ENCODE data around the gene FAM149B1.

FAM149B1 gene

GRCh38 chr10:73169320-73169719 lies 1.4 kb downstream of the FAM149B1 start:
- H3K36me3 ChIP-seq (ENCODE audit: control insufficient read depth in 1 of 2, insufficient read depth in 2 of 2, low read length in 2 of 2): no peaks in the 10 kb centered on the region
- H3K4me3 ChIP-seq (ENCODE audit: low read depth in 1 of 2, low read length in 2 of 2): no peak overlapping the region
- peaks cover 7 to 18% of the 10 kb centered on the region in 2 donors for H3K4me1 ChIP-seq (ENCODE audit: control insufficient read depth in 1 of 2, insufficient read depth in 2 of 2, low read length in 2 of 2)
- no peaks in the 10 kb centered on the region for H3K27me3 ChIP-seq (ENCODE audit: control insufficient read depth in 1 of 2, insufficient read depth in 2 of 2, low read length in 2 of 2)
- H3K9ac ChIP-seq (ENCODE audit: low read depth in 1 of 2, low read length in 2 of 2): no peak overlapping the region
- no peaks in the 10 kb centered on the region for H3K9me3 ChIP-seq (ENCODE audit: control insufficient read depth in 1 of 2, low read length in 2 of 2)
- H3K27ac ChIP-seq (ENCODE audit: low read depth, low read length): no peak overlapping the region

- H3K36me3 ChIP-seq (ENCODE audit: control insufficient read depth in 1 of 2, insufficient read depth in 2 of 2, low read length in 2 of 2): peaks cover 4 to 13% of the 10 kb centered on the region in 2 donors
- H3K9me3 ChIP-seq (ENCODE audit: control insufficient read depth in 1 of 2, low read length in 2 of 2): no peaks in the 10 kb centered on the region
- H3K4me1 ChIP-seq (ENCODE audit: control insufficient read depth in 1 of 2, insufficient read depth in 2 of 2, low read length in 2 of 2): peaks cover 7% of the 10 kb centered on the region in 2 donors
- H3K27ac ChIP-seq (ENCODE audit: low read depth, low read length): no peak overlapping the region
- no peak overlapping the region for H3K9ac ChIP-seq (ENCODE audit: low read depth in 1 of 2, low read length in 2 of 2)
- H3K4me3 ChIP-seq (ENCODE audit: low read depth in 1 of 2, low read length in 2 of 2): no peak overlapping the region
- H3K27me3 ChIP-seq (ENCODE audit: control insufficient read depth in 1 of 2, insufficient read depth in 2 of 2, low read length in 2 of 2): no peaks in the 10 kb centered on the region
These were observed 4.9 kb downstream of the FAM149B1 start for GRCh38 chr10:73172867-73173266.

- no peak overlapping the region for H3K9ac ChIP-seq (ENCODE audit: low read depth in 1 of 2, low read length in 2 of 2)
- H3K9me3 ChIP-seq (ENCODE audit: control insufficient read depth in 1 of 2, low read length in 2 of 2): no peaks in the 10 kb centered on the region
- peaks cover 4 to 16% of the 10 kb centered on the region in 2 donors for H3K36me3 ChIP-seq (ENCODE audit: control insufficient read depth in 1 of 2, insufficient read depth in 2 of 2, low read length in 2 of 2)
- H3K27me3 ChIP-seq (ENCODE audit: control insufficient read depth in 1 of 2, insufficient read depth in 2 of 2, low read length in 2 of 2): no peaks in the 10 kb centered on the region
- H3K4me1 ChIP-seq (ENCODE audit: control insufficient read depth in 1 of 2, insufficient read depth in 2 of 2, low read length in 2 of 2): no peaks in the 10 kb centered on the region
- H3K4me3 ChIP-seq (ENCODE audit: low read depth in 1 of 2, low read length in 2 of 2): no peak overlapping the region
- no peak overlapping the region for H3K27ac ChIP-seq (ENCODE audit: low read depth, low read length)
These were observed 6.4 kb downstream of the FAM149B1 start for GRCh38 chr10:73174148-73174925.

- Histone ChIP-seq H3K9me3 (ENCODE audit: control insufficient read depth in 1 of 2, low read length in 2 of 2) (no peaks in the 10 kb centered on the region), H3K36me3 (ENCODE audit: control insufficient read depth in 1 of 2, insufficient read depth in 2 of 2, low read length in 2 of 2) (peaks cover 6 to 23% of the 10 kb centered on the region in 2 donors), H3K27me3 (ENCODE audit: control insufficient read depth in 1 of 2, insufficient read depth in 2 of 2, low read length in 2 of 2) (no peaks in the 10 kb centered on the region), H3K27ac (ENCODE audit: low read depth, low read length) (no peak overlapping the region), H3K4me3 (ENCODE audit: low read depth in 1 of 2, low read length in 2 of 2) (no peak overlapping the region), H3K4me1 (ENCODE audit: control insufficient read depth in 1 of 2, insufficient read depth in 2 of 2, low read length in 2 of 2) (no peaks in the 10 kb centered on the region), H3K9ac (ENCODE audit: low read depth in 1 of 2, low read length in 2 of 2) (no peak overlapping the region)
These were observed 14.6 kb downstream of the FAM149B1 start for GRCh38 chr10:73182568-73182967.

DNA sequence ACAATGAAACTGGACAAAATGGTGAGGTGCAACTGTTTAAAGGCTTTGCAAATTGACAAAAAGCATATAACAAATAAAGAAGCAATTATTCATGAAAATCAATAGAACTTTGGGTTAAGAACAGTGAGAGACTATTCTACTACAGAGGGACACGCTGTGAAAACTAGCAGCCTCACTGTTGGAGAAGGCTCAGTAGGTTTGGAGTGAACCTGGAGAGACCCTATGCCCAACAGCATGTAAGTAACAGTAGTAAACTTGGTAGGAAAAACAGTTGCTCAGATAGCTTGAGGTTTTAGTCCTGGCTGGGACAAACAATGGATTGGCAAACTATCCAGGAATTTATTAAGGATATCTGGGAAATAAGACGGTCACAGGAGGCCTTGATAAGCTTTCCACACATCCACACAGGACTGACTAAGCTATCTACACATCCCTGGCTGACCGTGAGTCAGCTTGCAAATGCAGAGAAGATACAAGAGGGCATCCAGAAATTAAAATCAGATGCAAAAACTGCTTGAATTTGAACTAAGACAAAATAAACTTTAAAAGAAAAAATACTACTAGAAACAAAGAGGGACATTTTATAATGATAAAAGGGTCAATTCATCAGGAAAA lies 15.9 kb downstream of the FAM149B1 start:
- Histone ChIP-seq H3K4me3 (ENCODE audit: low read depth in 1 of 2, low read length in 2 of 2) (no peak overlapping the region), H3K4me1 (ENCODE audit: control insufficient read depth in 1 of 2, insufficient read depth in 2 of 2, low read length in 2 of 2) (no peaks in the 10 kb centered on the region), H3K27me3 (ENCODE audit: control insufficient read depth in 1 of 2, insufficient read depth in 2 of 2, low read length in 2 of 2) (no peaks in the 10 kb centered on the region), H3K9ac (ENCODE audit: low read depth in 1 of 2, low read length in 2 of 2) (no peak overlapping the region), H3K27ac (ENCODE audit: low read depth, low read length) (no peak overlapping the region), H3K36me3 (ENCODE audit: control insufficient read depth in 1 of 2, insufficient read depth in 2 of 2, low read length in 2 of 2) (peaks cover 3 to 17% of the 10 kb centered on the region in 2 donors), H3K9me3 (ENCODE audit: control insufficient read depth in 1 of 2, low read length in 2 of 2) (no peaks in the 10 kb centered on the region)

DNA sequence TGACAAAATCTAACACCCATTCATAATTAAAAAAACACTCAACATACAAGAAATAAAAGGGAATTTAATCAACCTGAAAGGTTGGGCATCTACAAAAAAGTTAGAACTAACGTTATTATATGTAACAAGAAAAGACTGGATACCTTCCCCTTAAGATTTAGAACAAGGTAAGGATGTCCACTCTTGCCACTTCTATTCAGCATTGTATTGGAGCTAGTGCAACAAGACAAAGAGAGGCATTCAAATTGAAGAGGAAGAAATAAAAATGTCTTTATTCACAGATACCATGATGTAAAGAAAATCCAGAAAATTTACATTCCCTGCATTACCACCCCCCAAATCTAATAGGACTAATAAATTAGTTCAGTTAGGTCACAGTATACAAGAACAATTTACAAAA lies 18.3 kb downstream of the FAM149B1 start:
- Histone ChIP-seq H3K9me3 (ENCODE audit: control insufficient read depth in 1 of 2, low read length in 2 of 2) (no peaks in the 10 kb centered on the region), H3K4me1 (ENCODE audit: control insufficient read depth in 1 of 2, insufficient read depth in 2 of 2, low read length in 2 of 2) (no peaks in the 10 kb centered on the region), H3K9ac (ENCODE audit: low read depth in 1 of 2, low read length in 2 of 2) (no peak overlapping the region), H3K27me3 (ENCODE audit: control insufficient read depth in 1 of 2, insufficient read depth in 2 of 2, low read length in 2 of 2) (no peaks in the 10 kb centered on the region), H3K36me3 (ENCODE audit: control insufficient read depth in 1 of 2, insufficient read depth in 2 of 2, low read length in 2 of 2) (peaks cover 0 to 12% of the 10 kb centered on the region in 2 donors), H3K4me3 (ENCODE audit: low read depth in 1 of 2, low read length in 2 of 2) (no peak overlapping the region), H3K27ac (ENCODE audit: low read depth, low read length) (no peak overlapping the region)

- Histone ChIP-seq H3K9ac (ENCODE audit: low read depth in 1 of 2, low read length in 2 of 2) (no peak overlapping the region), H3K27me3 (ENCODE audit: control insufficient read depth in 1 of 2, insufficient read depth in 2 of 2, low read length in 2 of 2) (no peaks in the 10 kb centered on the region), H3K4me3 (ENCODE audit: low read depth in 1 of 2, low read length in 2 of 2) (no peak overlapping the region), H3K27ac (ENCODE audit: low read depth, low read length) (no peak overlapping the region), H3K9me3 (ENCODE audit: control insufficient read depth in 1 of 2, low read length in 2 of 2) (no peaks in the 10 kb centered on the region), H3K4me1 (ENCODE audit: control insufficient read depth in 1 of 2, insufficient read depth in 2 of 2, low read length in 2 of 2) (no peaks in the 10 kb centered on the region), H3K36me3 (ENCODE audit: control insufficient read depth in 1 of 2, insufficient read depth in 2 of 2, low read length in 2 of 2) (peaks cover 0 to 3% of the 10 kb centered on the region in 2 donors)
These were observed 22.3 kb downstream of the FAM149B1 start for GRCh38 chr10:73190188-73190587.

DNA sequence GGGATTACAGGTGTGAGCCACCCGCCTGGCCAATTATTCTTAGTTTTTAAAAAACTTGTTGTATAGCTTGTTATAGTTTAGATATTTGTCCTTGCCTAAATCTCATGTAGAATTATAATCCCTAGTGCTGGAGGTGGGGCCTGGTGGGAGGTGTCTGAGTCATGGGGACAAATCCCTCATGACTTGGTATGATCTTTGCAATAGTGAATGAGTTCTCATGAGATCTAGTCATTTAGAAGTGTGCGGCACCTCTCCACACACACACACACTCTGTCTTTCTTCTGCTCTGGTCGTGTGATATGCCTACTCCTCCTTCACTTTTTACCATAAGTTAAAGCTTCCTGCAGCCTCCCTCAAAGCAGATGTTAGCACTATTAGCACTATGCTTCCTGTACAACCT lies 37.2 kb downstream of the FAM149B1 start:
- Histone ChIP-seq H3K9ac (ENCODE audit: low read depth in 1 of 2, low read length in 2 of 2) (no peak overlapping the region), H3K4me3 (ENCODE audit: low read depth in 1 of 2, low read length in 2 of 2) (no peak overlapping the region), H3K27ac (ENCODE audit: low read depth, low read length) (no peak overlapping the region), H3K27me3 (ENCODE audit: control insufficient read depth in 1 of 2, insufficient read depth in 2 of 2, low read length in 2 of 2) (no peaks in the 10 kb centered on the region), H3K9me3 (ENCODE audit: control insufficient read depth in 1 of 2, low read length in 2 of 2) (no peaks in the 10 kb centered on the region), H3K4me1 (ENCODE audit: control insufficient read depth in 1 of 2, insufficient read depth in 2 of 2, low read length in 2 of 2) (no peaks in the 10 kb centered on the region), H3K36me3 (ENCODE audit: control insufficient read depth in 1 of 2, insufficient read depth in 2 of 2, low read length in 2 of 2) (peaks cover 0 to 13% of the 10 kb centered on the region in 2 donors)

DNA sequence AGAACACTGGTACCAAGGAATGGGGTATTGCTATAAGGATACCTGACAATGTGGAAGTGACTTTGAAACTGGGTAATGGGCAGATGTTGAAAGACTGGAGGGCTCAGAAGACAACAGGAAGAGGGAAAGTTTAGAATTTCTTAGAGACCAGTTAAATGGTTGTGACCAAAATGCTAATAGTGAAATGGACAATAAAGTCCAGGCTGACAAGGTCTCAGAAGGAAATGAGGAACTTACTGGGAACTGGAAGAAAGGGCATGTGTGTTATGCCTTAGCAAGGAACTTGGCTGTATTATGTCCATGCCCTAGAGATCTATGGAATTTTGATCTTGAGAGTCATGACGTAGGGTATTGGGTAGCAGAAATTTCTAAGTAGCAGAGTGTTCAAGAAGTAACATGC lies 38.0 kb downstream of the FAM149B1 start:
- Histone ChIP-seq H3K4me1 (ENCODE audit: control insufficient read depth in 1 of 2, insufficient read depth in 2 of 2, low read length in 2 of 2) (no peaks in the 10 kb centered on the region), H3K27ac (ENCODE audit: low read depth, low read length) (no peak overlapping the region), H3K9ac (ENCODE audit: low read depth in 1 of 2, low read length in 2 of 2) (no peak overlapping the region), H3K4me3 (ENCODE audit: low read depth in 1 of 2, low read length in 2 of 2) (no peak overlapping the region), H3K27me3 (ENCODE audit: control insufficient read depth in 1 of 2, insufficient read depth in 2 of 2, low read length in 2 of 2) (no peaks in the 10 kb centered on the region), H3K36me3 (ENCODE audit: control insufficient read depth in 1 of 2, insufficient read depth in 2 of 2, low read length in 2 of 2) (peaks cover 0 to 17% of the 10 kb centered on the region in 2 donors), H3K9me3 (ENCODE audit: control insufficient read depth in 1 of 2, low read length in 2 of 2) (no peaks in the 10 kb centered on the region)

DNA sequence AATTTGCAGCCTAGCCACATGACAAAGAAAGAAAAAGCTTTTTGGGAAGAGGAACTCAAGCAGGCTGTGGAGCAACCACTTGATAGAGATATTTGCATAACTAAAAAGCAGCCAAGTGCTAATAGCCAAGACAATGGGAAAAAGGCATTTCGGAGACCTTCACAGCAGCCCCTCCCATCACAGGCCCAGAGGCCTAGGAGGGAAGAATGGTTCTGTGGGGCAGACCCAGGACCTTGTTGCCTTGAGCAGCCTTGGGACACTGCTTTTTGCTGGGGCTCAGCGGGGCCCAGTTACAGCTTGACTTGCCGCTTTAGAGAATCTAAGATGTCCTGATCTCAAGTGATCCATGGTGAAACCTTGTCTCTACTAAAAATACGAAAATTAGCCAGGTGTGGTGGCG lies 38.5 kb downstream of the FAM149B1 start:
- H3K36me3 ChIP-seq (ENCODE audit: control insufficient read depth in 1 of 2, insufficient read depth in 2 of 2, low read length in 2 of 2): peaks cover 0 to 14% of the 10 kb centered on the region in 2 donors
- H3K27ac ChIP-seq (ENCODE audit: low read depth, low read length): no peak overlapping the region
- no peak overlapping the region for H3K9ac ChIP-seq (ENCODE audit: low read depth in 1 of 2, low read length in 2 of 2)
- no peak overlapping the region for H3K4me3 ChIP-seq (ENCODE audit: low read depth in 1 of 2, low read length in 2 of 2)
- no peaks in the 10 kb centered on the region for H3K27me3 ChIP-seq (ENCODE audit: control insufficient read depth in 1 of 2, insufficient read depth in 2 of 2, low read length in 2 of 2)
- no peaks in the 10 kb centered on the region for H3K4me1 ChIP-seq (ENCODE audit: control insufficient read depth in 1 of 2, insufficient read depth in 2 of 2, low read length in 2 of 2)
- no peaks in the 10 kb centered on the region for H3K9me3 ChIP-seq (ENCODE audit: control insufficient read depth in 1 of 2, low read length in 2 of 2)

Data from duodenal mucosa (tissue), 2 donors.